Left ventricle myocardium inferior (tissue), 1 donor: ENCODE results near the gene C2orf15. TPM values are rescaled to one million over a fixed set of nuclear protein-coding genes. Genes with fewer than 3 reads are reported as not detected.
"Not testable (repeated sequence)": the region's sequence is repeated elsewhere in the genome, so short reads cannot be mapped to it uniquely, and the experiment has no call there.

Experiments used
- DNase-seq: peaks from one replicate; pipeline ENCODE4 v3.0.0-alpha.2; 2020
- H3K27ac ChIP-seq: fragments of 200-600 bp; replicated peaks from 2 replicates; pipeline ENCODE4 v1.8.0; 2021
- H3K27me3 ChIP-seq: fragments of 200-600 bp; 2 replicates; pipeline ENCODE4 v1.8.0; 2021; ENCODE audit warnings: low read depth
- H3K36me3 ChIP-seq: fragments of 200-600 bp; 2 replicates; pipeline ENCODE4 v1.8.0; 2021
- H3K4me1 ChIP-seq: fragments of 200-600 bp; 2 replicates; pipeline ENCODE4 v1.8.0; 2021
- H3K4me3 ChIP-seq: fragments of 200-600 bp; 2 replicates; pipeline ENCODE4 v1.8.0; 2021; ENCODE audit warnings: mild to moderate bottlenecking, moderate library complexity
- H3K9me3 ChIP-seq: fragments of 200-600 bp; replicated peaks from 2 replicates; pipeline ENCODE4 v1.8.0; 2021
- CTCF ChIP-seq: fragments of 200-600 bp; IDR thresholded peaks from 2 replicates; pipeline ENCODE4 v1.8.0; 2021; ENCODE audit warnings: antibody characterized with exemption, mild to moderate bottlenecking, borderline replicate concordance
- intact Hi-C: fragments of 100-400 bp; cut with micrococcal nuclease; formaldehyde crosslinking; loops from one replicate; pipeline ENCODE4 v1.11.0; 2022
- total RNA-seq: library from RNA; stranded (reverse); fragmentation: NEBNext Ultra II Directional; extraction: Animal tissue kit (Norgen Biotek cat#: 25700); gene quantifications from one replicate; pipeline ENCODE4 v1.2.1, GENCODE V29; 2021
- donor health status: DM: no; HTN: yes; CAD: no; lungs with severe emphysema.

The C2orf15 gene
- total RNA-seq, 1 donor from 2014 or later: not detected

GRCh38 chr2:99184811-99185210 is 43.3 kb downstream of the C2orf15 start:
- Histone ChIP-seq H3K9me3 (no peaks in the 10 kb centered on the region), H3K27ac (no peak overlapping the region), H3K4me1 (peaks cover 45% of the 10 kb centered on the region), H3K4me3 (no peak overlapping the region), H3K27me3 (no peaks in the 10 kb centered on the region), H3K36me3 (peaks cover 13% of the 10 kb centered on the region)
- TF ChIP-seq CTCF: no peak
- intact Hi-C loops: no loop called here
- DNase-seq: no peak

GRCh38 chr2:99187011-99187410 is 45.5 kb downstream of the C2orf15 start:
- no peak for TF ChIP-seq CTCF
- Histone ChIP-seq H3K27ac (no peak overlapping the region), H3K36me3 (peaks cover 33% of the 10 kb centered on the region), H3K27me3 (no peaks in the 10 kb centered on the region), H3K4me3 (no peak overlapping the region), H3K9me3 (no peaks in the 10 kb centered on the region), H3K4me1 (peaks cover 25% of the 10 kb centered on the region)
- intact Hi-C loops: no loop called here
- DNase-seq: no peak

- intact Hi-C loops: no loop called here
Measured at GRCh38 chr2:99188357-99188756, 46.9 kb downstream of the C2orf15 start.

GRCh38 chr2:99190548-99190947 is 49.0 kb downstream of the C2orf15 start:
- H3K4me1 ChIP-seq: no peaks in the 10 kb centered on the region
- no peaks in the 10 kb centered on the region for H3K27me3 ChIP-seq
- TF ChIP-seq CTCF: no peak
- no peak overlapping the region for H3K4me3 ChIP-seq
- peaks cover 67% of the 10 kb centered on the region for H3K36me3 ChIP-seq
- no peaks in the 10 kb centered on the region for H3K9me3 ChIP-seq
- DNase-seq: no peak
- intact Hi-C loops: no loop called here
- H3K27ac ChIP-seq: no peak overlapping the region

More at GRCh38 chr2:99188357-99188756, 46.9 kb downstream of the C2orf15 start:
- Histone ChIP-seq H3K27ac (no peak overlapping the region), H3K27me3 (no peaks in the 10 kb centered on the region), H3K4me1 (peaks cover 12% of the 10 kb centered on the region), H3K4me3 (no peak overlapping the region), H3K36me3 (peaks cover 46% of the 10 kb centered on the region), H3K9me3 (no peaks in the 10 kb centered on the region)
- TF ChIP-seq CTCF: no peak
- no peak for DNase-seq

GRCh38 chr2:99192364-99192763 is 50.9 kb downstream of the C2orf15 start:
- H3K4me1 ChIP-seq, H3K4me3 ChIP-seq, H3K27me3 ChIP-seq, intact Hi-C loops, H3K9me3 ChIP-seq, H3K27ac ChIP-seq, DNase-seq: not testable (repeated sequence)
- H3K36me3 ChIP-seq: peaks cover 85% of the 10 kb centered on the region

- Histone ChIP-seq H3K36me3 (peaks cover 50% of the 10 kb centered on the region), H3K27me3 (no peaks in the 10 kb centered on the region), H3K4me1 (no peaks in the 10 kb centered on the region), H3K4me3 (no peak overlapping the region), H3K9me3 (no peaks in the 10 kb centered on the region), H3K27ac (no peak overlapping the region)
- DNase-seq: no peak
- TF ChIP-seq CTCF: no peak
- intact Hi-C loops: no loop called here
Measured at GRCh38 chr2:99198103-99198841, 56.8 kb downstream of the C2orf15 start.
